Choroid plexus epithelial cell (primary cell): ENCODE results near the gene PGS1.

Experiments
- DNase-seq: peaks from one replicate; pipeline ENCODE4 v3.0.0-alpha.2; 2010; ENCODE audit warnings: low read depth
- H3K4me3 ChIP-seq: 2 replicates; pipeline ENCODE4 v1.5.1; 2011; ENCODE audit warnings: low read depth, mild to moderate bottlenecking, control low read depth, low read length, moderate library complexity
- TF ChIP-seq, protein P1 (sequence below): conservative IDR thresholded peaks from 2 replicates; pipeline ENCODE4 v1.5.1; 2011; ENCODE audit warnings: low read depth, mild to moderate bottlenecking, control low read depth, inconsistent platforms, low read length, moderate library complexity

The PGS1 gene

DNA sequence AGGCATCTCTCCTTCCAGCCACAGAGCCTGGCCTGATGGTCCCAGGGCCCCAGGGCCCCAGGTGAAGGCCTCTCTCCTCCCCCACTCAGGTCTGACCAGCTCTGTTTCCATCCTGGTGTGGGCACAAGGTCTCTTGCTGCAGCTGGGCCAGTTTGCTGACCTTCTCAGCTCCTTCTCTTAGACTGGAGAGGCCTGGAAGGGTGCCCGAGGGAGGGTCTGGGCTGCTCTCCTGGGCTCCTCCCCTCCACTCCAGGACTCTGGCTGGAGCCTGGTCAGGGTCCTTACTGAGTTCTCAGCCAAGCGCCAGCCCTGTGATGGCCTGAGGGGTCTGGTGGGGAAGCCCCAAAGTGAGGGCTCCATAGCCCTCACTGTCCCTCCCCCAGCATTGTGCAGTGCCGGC, 31.0 kb upstream of the PGS1 start:
- TF ChIP-seq, protein P1, sequence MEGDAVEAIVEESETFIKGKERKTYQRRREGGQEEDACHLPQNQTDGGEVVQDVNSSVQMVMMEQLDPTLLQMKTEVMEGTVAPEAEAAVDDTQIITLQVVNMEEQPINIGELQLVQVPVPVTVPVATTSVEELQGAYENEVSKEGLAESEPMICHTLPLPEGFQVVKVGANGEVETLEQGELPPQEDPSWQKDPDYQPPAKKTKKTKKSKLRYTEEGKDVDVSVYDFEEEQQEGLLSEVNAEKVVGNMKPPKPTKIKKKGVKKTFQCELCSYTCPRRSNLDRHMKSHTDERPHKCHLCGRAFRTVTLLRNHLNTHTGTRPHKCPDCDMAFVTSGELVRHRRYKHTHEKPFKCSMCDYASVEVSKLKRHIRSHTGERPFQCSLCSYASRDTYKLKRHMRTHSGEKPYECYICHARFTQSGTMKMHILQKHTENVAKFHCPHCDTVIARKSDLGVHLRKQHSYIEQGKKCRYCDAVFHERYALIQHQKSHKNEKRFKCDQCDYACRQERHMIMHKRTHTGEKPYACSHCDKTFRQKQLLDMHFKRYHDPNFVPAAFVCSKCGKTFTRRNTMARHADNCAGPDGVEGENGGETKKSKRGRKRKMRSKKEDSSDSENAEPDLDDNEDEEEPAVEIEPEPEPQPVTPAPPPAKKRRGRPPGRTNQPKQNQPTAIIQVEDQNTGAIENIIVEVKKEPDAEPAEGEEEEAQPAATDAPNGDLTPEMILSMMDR = no peak
- DNase-seq = no peak
- no peak overlapping the region for H3K4me3 ChIP-seq

DNA sequence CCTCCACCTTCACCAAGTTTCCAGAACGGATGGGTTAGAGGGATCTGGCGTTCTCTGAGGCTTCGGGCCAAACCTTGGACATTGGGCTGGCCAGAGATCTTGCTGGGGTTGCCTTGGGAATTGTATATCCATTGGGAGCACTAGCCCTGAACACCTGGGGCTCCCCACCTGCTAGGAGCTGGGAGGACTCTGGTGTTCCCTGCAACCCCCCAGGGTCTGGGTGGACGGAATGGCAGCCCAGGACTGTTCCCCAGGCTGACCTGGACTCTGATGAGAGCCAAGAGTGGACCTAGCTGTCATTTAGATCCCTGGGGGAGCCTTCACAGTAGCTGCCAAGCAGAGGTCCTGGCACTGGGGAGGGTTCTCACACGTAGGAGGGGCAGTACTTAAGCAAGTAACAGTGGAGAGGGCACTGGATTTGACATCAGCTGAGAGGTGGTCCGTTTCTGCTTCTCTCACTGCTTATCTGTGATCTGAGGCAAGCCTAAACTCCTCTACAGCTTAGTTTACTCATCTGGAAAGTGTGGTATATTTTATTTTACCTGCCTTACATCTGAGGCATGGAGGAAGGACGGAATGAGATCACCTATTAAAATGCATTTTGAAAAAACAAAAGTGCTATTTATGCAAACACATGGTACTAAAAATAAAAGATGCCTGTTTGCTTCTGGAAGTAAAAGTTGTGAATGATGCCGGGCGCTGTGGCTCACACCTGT, 30.2 kb upstream of the PGS1 start:
- DNase-seq = no peak
- TF ChIP-seq, protein P1 = no peak
- H3K4me3 ChIP-seq = no peak overlapping the region

DNA sequence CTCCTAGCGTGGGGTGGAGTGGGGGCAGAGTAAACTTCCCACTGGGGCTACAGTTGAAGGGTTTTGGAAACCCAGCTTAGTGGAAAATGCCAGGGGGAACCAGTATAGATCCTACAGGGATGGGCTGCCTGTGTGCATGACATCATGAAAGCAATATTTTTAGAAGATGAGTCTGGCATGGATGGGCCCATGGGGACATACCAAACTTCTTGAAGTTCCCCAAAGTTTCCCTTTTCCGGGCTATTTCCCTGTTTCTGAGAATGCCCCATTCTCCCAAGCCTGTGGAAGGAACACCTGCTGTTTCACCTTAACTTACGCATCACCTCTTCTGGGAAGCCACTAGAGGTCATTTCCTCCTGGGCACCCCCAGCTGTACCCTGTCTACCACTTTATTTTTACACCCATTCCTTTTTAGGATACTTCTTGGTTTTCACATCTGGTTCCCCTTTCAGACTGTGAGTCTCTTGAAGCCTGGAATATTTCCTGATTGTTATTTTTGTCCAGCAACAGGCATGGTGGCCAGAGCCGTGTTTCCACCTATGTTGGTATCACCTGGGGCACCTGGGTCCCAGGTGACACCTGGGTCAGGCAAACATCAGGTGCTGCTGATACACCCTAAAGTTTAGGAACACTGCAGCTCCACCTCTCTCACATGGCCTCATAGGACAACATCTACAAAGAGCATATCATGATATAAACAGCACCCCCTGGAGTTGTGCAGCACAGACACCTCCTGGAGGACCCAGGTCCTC, 28.4 kb upstream of the PGS1 start:
- TF ChIP-seq, protein P1 = peak; percentile 22
- no peak for DNase-seq
- no peak overlapping the region for H3K4me3 ChIP-seq

DNA sequence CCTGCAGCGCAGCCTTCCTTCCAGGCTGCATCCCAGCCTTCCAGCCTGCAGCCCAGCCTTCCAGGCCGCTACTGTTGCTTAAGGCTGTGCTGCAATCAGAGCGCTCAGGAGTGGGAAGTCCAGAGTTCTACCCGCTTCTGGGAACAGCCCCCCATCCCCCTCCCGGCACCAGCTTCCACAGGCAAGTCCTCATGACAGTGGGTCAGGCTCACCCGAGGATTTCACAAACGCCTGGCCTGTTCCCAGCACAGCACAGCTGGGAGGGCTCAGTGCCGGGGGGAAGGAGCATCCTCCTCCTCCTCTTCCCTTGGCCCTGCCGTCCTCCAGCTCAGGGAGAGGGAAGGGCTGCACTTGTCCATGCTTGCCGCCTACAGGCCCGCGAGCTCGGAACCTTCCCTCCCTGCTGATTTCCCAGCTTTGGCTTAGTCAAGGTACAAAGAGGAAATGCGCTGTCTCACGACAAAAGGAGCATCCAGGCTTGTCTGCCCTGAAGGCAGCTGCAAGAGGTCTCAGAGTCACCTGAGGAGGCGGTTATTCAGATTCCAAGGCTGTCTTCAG, 26.9 kb upstream of the PGS1 start:
- H3K4me3 ChIP-seq = no peak overlapping the region
- TF ChIP-seq, protein P1 = peak; percentile 39
- peak; percentile 99 for DNase-seq

DNA sequence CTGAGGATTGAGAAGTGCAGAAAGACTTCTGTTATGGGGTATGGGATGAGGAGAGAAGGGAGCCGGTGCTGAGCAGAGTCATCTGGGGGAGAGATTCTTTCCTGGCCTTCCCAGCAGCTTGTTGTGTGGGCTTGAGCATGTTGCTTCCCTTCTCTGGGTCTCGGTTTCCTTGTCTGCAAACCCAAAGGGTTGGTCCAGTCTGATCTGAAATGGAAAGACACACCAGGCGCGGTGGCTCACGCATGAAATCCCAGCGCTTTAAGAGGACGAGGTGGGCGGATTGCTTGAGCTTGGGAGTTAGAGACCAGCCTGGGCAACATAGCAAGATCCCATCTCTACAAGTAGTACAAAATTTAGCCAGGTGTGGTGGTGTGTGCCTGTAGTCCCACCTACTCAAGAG, 24.6 kb upstream of the PGS1 start:
- DNase-seq = no peak
- TF ChIP-seq, protein P1 = no peak
- no peak overlapping the region for H3K4me3 ChIP-seq

DNA sequence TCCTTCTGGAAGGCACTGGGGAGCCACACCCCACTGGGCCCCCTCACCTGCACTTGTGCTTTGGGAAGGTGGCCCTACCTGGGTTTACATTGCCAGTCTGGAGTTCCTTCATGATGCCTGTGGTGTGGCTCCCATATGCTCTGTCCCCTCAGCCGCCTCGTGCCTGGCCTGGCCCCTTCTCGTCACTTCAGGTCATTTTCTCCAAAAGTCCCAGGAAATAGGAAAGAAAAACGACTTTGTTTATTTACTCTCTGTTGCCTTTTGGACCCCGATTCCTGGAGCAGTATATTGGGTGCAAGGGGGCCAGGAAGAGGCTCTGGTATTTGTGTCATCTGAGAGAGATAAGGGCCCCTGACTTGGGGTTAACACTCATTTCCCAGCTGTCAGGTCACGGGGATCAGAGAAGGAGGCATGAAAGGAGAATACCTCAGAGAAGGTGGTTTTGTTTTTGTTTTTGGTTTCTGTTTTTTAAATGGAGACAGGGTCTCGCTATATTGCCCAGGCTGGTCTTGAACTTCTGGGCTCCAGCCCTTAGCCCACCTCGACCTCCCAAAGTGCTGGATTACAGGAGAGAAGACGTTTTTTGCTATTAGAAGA, 23.3 kb upstream of the PGS1 start:
- peak overlapping the region; percentile 96 for H3K4me3 ChIP-seq
- no peak for DNase-seq
- TF ChIP-seq, protein P1 = no peak
